Medulla oblongata (tissue), 1 donor: ENCODE measurements around the gene RABGAP1L.
"Not testable (repeated sequence)": the region's sequence is repeated elsewhere in the genome, so short reads cannot be mapped to it uniquely, and the experiment has no call there.

Experiments used
- DNase-seq: peaks from one replicate; pipeline ENCODE4 v3.0.0-alpha.2; 2015; ENCODE audit errors: extremely low spot score

RABGAP1L gene

DNA sequence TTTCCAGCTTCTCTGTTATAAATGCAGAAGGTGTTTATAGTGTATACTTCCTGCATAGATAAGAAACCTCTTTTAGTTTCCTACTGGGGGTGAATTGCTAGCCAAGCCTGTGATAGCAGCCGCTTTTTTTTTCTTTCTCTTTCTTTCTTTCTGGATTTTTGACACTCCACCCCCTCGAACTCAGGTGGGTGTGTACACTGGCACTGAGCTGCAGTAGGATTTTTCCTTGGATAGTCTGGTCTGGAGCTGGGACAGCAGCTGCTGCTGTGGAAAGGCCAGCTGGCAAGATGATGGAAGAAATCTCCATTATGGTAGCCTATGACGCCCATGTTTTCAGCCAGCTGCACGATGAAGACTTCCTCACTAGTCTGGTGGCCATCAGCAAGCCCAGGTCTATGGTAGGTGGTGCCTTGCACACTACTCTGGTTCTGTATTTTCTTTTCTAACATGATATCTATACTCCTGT, 717.9 kb downstream of the RABGAP1L start:
- DNase-seq, result no peak

DNA sequence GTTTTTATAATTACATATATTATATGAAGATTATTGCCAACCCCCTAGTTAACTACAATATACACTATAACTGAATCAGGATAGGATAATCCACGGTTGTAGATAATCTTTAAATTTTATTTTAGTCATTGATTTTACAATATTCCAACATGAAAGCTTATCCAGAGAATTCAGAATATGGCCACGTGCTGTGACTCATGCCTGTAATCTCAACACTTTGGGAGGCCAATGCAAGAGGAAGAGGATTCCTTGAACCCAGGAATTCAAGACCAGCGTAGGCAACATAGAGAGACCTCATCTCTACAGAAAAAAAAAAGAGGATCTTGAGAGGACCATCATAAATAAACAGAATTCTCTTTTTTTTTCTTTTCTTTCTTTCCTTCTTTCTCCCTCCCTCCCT, 720.9 kb downstream of the RABGAP1L start:
- DNase-seq, result no peak

DNA sequence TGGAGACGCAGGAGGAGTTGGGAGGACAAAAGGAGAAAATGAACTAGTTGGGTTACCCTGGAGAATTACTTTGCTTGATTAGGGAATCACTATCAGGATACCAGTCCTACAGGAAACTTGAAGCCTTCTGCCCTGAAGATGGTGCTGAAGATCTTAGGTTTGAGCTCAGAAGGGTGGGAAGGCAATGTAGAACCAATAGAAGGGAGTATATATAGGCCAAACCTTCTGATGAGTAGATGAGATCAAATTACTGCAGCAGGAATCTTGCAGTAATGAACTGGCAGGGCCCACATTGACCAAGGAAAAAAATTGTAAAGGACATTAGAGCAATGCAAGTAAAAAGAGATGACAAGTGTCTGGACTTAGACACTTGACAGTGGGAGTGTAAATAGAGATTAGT, 724.1 kb downstream of the RABGAP1L start:
- DNase-seq, result no peak

DNA sequence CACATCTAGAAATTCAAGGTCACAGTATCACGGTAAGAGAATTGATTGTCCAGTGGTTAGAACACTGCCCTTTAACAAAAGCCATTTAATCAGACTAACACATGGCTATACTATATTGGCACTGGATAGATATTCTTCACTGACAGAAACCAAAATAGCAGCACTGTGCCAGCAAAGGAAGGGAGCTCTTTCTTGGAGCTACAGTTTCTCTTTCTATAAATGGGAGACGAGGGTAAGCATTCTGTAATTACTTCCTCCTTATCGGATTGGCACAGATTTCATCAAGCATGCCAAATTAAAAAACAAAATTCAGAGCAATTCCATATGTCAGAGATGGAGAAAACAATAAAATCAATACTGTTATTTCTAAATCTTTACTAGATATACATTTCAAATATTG, 724.7 kb downstream of the RABGAP1L start:
- no peak for DNase-seq

DNA sequence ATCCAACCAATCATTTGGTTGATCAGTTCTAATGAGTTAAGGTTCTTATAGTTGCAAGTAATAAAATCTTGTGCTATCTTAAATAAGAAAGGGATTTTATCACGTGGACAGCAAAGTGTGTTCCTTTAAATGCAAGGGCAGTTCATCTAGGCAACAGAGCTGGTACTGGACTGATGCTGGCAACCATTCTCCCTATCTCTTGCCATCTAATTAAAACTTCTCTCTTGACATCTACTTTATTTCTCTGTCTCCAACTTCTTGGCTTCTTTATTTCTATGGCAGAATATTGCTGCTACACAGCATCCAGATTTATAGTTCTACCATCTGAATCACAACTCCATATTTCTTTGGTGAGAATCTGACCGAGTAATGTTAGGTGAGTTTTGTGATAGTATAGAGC, 725.2 kb downstream of the RABGAP1L start:
- DNase-seq, result no peak

DNA sequence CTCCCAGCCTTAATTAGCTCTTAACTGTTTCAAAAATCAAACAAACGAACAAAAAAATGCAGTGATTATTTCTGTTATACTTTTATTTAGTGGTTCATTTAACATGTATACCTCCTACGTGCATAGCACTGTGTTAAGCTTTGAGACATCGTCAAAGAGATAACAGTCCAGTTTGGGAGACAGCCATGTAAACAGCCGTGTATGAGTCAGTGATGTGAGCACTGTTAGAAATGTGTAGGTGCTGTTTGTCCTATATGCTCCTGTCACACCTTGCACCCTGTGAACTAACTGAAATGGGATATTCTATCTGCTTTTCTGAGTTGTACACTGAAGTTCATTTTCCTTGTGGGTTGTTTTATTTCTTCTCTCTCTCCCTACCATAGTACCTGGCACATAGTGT, 730.7 kb downstream of the RABGAP1L start:
- DNase-seq, result no peak

DNA sequence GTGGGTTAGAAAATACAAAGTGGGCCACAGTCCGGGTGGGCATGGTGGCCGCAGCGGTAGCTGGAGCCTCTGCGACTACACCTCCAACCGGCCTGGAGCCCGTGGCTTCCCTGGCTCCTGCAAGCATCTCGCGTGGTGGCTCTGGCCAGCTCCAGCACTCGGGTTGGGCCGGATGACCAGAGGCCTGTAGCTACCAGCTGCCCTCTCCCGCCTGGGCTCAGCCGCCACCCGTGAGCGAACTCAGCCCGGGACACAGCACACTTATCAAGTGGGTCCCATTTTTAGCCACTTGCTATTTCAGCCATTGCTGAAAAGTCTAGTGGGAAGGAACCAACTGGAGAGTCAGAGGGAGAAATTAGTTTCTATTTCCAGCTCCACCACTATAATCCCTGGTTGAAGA, 732.7 kb downstream of the RABGAP1L start:
- DNase-seq, result no peak

DNA sequence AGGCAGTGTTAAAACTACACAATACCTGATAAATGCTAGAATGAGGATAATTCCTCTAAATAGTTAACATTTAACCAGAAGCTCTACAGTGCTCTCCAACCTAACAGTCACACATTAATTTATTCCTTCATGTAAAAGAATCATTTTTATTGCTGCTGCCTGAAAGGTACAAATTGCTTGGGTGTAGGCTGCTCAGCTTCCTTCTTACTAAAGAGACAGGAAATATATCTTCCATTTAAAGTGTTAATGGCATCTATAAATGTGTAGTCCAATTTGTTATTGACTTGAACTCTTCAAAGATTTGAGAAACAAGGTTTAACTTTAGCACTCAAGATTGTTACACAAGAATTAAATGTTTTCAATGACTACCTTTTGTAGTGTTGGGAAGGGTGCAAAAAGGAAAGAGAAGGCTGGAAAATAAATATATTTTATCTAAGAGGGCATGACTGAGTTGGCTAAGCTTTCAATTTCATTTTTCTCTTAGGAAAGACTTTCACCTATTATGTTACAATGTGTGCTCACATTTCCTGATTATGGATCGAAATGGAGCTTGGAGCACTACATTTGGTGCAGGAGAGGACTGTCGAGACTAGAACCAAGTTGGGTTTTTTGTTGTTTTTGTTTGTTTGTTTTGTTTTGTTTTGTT, 734.9 kb downstream of the RABGAP1L start:
- DNase-seq, result no peak

DNA sequence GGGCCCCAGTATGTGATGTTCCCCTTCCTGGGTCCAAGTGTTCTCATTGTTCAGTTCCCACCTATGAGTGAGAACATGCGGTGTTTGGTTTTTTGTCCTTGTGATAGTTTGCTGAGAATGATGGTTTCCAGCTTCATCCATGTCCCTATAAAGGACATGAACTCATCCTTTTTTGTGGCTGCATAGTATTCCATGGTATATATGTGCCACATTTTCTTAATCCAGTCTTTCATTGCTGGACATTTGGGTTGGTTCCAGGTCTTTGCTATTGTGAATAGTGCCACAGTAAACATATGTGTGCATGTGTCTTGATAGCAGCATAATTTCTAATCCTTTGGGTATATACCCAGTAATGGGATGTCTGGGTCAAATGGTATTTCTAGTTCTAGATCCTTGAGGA, 736.3 kb downstream of the RABGAP1L start:
- DNase-seq, result not testable (repeated sequence)

DNA sequence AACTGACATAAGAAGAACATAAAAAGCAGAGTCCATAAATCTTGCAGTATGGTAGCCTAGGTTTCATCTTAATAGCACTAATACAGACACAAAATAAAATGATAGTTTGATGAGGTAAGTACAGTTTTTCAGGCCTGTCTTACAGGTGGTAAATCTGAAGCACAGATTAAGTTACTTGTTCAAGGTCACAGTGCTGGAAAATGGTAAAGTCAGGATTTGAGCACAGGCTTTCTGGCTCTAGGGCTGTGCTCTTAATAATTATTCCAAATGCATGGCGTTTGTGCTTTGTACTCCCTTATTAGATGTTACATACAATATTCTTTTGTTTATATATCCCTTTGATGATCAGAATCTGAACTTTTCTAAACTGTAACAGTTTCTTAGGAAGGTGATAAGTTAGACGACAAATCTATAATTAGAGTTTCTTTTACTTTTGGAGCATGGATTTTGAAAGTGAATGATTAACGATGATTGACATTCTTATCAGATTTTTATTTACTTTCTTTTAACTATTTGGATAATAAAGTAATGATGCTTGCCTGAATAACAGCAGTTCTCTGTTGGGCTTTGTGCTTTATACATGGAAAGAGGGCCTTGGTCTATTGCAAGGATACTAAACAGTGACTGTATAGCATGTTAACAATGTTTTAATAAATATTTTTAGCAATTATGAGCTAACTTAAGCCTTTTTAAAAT, 738.9 kb downstream of the RABGAP1L start:
- no peak for DNase-seq

DNA sequence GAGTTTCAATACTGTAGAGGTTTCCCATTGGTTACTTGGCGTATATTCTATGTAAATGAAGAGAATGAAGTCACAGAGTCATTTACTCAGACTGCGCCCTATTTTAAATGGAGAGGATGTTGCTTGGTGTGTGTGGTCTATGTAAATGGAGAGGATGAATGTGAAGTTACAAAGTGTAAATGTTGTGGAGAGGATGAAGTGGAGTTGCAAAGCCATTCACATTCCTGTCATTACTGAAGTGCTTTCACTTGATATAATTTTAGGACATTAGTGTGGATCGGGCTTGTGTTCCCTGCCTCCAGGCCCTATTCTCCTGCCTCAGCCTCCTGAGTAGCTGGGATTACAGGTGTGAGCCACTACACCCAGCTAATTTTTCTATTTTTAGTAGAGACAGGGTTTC, 741.0 kb downstream of the RABGAP1L start:
- DNase-seq, result no peak

DNA sequence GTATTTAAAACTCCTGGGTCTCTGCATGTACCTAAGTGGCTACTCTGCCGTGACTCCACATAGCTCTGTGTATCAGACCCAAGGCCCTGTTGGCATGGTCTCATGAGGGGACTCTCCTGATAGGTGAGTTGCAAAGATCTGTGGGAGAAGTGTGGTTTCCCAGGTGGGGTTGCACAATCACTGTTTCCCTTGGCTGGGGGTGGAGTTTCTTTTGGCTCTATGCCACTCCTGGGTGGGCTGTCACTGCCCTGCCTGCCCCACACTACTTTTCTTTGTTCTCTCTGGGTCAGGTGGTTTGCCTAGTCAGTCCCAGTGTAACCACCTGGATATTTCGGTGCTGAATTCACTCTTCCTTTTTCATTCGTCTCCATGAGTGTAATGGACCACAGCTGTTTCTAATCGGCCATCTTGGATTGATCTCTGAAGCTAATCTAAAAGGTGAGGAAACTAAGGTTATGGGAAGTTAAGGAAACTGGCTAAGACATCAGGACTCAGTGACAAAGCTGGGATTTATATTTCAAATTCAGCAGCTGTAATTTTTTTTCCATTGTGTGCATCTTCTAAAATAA, 743.3 kb downstream of the RABGAP1L start:
- DNase-seq, result no peak

DNA sequence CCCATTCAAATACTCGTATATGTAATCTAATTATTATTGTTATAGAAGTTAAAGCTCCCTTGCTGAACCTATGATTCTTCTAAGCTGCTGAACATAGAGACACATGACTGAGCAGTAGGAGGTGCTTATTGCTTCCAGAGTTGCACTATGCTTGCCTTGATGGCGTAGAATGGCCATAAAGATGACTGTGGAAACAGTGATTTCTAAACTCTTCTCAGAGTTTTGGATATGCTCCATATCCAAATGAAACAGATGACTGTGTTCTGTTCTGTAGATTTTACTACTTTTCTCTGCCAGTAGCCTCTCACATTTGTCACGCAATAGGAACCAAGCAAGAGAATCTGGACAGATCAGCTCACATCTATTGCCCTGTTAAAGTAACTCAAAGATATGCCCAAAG, 752.3 kb downstream of the RABGAP1L start:
- DNase-seq, result no peak

DNA sequence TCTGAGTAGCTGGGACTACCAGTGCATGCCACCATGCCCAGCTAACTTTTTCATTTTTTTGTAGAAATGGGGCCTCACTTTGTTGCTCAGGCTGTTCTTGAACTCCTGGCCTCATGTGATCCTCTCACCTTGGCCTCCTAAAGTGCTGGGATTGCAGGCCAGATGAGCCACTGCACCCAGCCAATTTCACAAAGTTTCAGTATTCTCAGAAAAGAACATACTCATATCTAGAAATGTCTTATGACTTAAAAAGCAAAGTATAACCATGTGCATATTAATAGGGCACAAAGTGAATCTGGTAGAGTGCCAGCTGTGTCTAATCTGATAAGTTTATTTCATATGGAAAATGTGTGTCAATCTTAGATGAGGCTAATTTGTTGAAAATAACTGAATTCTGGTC, 752.9 kb downstream of the RABGAP1L start:
- no peak for DNase-seq

DNA sequence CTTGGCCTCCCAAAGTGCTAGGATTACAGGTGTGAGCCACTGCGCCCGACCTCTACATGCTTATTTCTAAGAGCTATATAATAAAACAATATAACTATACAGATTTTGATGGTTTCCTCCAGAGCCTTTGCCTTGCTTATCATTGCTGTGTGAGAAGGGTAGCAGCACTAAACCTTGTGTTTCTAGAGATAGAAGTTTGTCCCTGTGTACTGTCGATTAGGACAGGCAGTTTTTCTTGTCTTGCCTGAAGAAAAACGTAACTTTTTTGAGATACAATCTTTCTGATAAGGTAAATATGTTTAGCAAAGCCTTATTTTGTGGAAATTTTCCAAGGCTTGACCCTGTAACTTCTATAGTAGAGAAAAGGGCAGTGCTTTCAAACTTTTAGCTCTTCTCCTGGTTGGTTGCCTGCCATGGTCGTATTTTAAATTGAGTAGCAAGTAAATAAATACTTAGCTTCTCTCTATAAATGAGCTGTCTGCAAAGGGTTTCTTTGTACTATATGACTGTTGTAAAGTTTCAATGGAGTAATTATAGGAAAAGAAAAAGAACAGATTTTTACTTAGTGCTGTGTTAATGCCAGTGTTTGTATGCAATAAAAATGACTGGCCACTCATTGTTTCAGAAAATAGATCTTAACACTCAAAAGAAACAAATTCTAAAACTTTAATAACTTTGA, 754.0 kb downstream of the RABGAP1L start:
- DNase-seq, result no peak

DNA sequence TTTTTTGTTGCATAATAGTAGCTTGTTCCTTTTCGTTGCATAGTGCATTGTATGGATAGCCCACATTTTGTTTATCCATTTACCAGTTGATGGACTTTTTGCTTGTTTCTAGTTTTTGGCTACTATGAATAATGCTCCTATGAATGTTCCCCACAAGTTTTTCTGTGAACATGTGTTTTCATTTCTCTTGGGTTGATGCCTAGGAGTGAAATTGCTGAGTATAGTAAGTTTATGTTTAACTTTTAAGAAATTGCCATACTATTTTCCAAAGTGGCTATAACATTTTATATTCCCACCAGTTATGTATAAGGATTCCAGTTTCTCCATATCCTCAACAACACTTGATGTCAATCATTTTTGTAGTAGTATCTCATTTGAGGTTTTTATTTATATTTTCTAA, 755.7 kb downstream of the RABGAP1L start:
- no peak for DNase-seq

DNA sequence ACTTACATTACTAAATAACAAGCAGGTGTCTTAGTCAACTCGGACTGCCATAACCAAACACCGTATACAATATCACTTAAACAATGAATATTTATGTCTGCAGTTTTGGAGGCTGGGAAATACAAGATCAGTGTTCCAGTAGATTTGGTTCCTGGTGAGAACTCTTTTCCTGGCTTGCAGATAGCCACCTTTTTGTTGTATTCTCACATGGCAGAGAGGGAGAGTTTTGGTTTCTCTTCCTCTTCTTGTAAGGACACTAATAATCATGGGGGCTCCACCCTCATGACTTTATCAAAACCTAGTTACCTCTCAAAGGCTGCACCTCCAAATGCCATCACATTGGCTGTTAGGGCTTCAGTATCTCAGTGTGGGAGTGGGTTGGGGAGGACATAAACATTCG, 757.5 kb downstream of the RABGAP1L start:
- DNase-seq, result no peak

DNA sequence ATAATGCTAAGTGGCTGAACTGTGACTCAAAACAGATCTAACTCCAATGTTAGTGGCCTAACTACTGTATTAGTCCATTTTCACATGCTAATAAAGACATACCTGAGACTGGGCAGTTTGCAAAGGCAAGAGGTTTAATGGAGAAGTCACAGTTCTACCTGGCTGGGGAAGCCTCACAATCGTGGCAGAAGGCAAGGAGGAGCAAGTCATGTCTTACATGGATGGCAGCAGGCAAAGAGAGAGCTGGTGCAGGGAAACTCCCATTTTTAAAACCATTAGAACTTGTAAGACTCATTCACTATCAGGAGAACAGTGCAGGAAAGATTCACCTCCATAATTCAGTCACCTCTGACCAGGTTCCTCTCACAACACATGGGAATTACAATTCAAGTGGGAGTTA, 760.8 kb downstream of the RABGAP1L start:
- DNase-seq, result no peak

DNA sequence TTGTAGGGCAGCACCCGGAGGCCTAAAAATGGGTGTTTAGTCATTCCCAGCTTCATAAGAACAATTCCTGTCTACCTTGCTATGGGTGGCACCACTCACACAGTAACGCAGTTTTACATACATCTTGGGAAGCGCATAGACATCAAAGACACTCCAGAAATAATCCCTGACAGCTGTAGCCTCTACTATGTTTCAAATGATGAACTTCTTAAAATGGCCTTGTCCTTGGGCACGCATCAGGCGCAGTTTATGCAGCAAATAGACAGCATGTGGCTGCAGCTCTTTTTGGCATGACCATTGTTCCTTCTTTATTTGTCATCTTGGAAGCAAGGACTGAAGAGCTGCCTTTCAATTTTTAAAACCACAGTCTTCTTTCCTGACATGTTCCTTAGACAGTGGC, 762.8 kb downstream of the RABGAP1L start:
- DNase-seq, result no peak

DNA sequence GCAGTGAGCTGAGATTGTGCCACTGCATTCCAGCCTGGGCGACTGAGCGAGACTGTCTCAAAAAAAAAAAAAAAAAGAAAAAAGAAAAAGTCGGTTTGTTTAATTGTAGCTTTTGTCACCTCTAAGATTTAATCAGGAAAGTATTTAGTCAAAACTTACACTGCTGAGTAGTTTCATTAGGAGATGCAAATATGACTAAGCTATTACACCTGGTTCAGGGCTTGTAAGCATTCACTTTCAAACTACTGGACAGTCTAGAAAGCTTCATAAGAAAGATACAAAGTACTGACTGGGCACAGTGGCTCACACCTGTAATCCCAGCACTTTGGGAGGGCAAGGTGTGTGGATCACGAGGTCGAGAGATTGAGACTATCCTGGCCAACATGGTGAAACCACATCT, 764.5 kb downstream of the RABGAP1L start:
- no peak for DNase-seq

DNA sequence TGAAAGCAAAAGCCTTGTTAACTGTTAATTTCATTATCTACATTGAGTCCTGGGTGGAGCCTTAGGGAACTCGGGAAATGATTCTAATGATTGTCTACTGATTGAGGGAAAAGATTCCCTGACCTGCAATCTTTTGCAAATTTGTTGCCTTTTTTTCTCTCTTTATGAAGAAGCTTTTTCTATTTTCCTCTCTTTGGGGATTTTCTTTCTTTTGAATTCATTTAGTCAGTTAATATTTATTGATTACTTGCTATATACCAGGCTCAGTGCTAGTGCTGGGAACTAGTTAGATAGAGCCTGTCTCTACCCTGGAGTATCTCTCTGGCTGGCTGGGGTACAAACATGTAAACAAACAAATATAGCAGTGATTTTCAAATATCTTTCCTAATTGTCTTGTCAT, 769.2 kb downstream of the RABGAP1L start:
- DNase-seq, result no peak

DNA sequence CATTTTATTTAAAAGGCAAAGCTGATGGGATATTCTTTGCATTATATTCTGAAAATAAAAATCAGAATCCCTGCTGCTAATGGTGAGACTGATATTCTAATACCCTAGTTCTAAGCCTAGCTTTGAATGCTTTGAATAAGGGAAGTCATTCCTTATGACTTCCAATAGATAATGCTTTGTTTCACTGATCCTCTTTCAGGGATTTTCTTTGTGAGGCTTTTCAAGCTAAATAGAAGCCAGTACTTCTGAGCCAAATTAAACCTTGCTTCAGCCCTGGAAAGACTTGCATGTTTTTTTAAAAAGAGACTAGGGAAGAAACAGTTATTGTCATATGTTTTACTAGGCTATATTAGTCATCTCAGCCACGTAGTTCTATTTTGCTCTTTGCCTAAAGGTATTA, 771.9 kb downstream of the RABGAP1L start:
- peak; percentile 46 for DNase-seq

DNA sequence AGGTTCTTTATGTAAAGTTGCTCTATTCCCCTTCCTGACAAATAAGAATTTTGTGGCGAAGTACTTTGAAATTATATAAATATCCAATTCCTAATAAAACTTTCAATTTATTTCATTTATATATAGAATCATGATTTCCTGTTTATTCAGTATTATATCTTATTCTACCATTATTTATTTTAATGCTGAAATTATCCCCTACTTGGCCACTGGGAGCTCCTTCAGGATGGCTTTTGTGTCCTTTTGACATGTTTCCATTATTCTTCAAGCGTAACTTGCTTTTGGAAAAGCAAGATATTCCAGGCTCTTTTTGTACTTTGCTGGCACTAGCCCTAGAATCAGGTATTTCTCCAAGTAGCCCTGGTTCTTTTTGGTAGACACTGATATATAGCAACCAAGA, 773.3 kb downstream of the RABGAP1L start:
- no peak for DNase-seq
